Suprapubic skin (tissue), 4 donors: Measurements from ENCODE around the gene HLA-DOA. TPM values are rescaled to one million over a fixed set of nuclear protein-coding genes. Genes with fewer than 3 reads are reported as not detected.

Experiments
- DNase-seq, 2 donors: peaks; one replicate each; pipeline ENCODE4 v3.0.0-alpha.2; 2019; ENCODE audit warnings: low spot score in 2 of 2
- H3K27ac ChIP-seq: fragments of 200-600 bp; sonication (generic); one replicate; pipeline ENCODE4 v1.5.1; 2019
- H3K27me3 ChIP-seq: fragments of 200-600 bp; sonication (generic); one replicate; pipeline ENCODE4 v1.5.1; 2019
- H3K36me3 ChIP-seq: fragments of 200-600 bp; sonication (generic); one replicate; pipeline ENCODE4 v1.5.1; 2019
- H3K4me1 ChIP-seq: fragments of 200-600 bp; sonication (generic); one replicate; pipeline ENCODE4 v1.5.1; 2019
- H3K4me3 ChIP-seq: fragments of 200-600 bp; sonication (generic); one replicate; pipeline ENCODE4 v1.5.1; 2019; ENCODE audit warnings: mild to moderate bottlenecking
- H3K9me3 ChIP-seq: fragments of 200-600 bp; sonication (generic); one replicate; pipeline ENCODE4 v1.5.1; 2019
- CTCF ChIP-seq, 2 donors: fragments of 200-600 bp in 1 of 2; fragments of 450-650 bp in 1 of 2; sonication (generic) in 1 of 2; IDR thresholded peaks; one replicate each; pipeline ENCODE4 v1.5.1; 2016 to 2019; ENCODE audit warnings: antibody characterized with exemption in 2 of 2, mild to moderate bottlenecking in 1 of 2, moderate library complexity in 1 of 2
- EP300 ChIP-seq: sonication (generic); formaldehyde crosslinking; IDR thresholded peaks from one replicate; pipeline ENCODE4 v1.6.1; 2017; ENCODE audit warnings: antibody characterized with exemption
- POLR2A ChIP-seq, 2 donors: fragments of 450-650 bp; IDR thresholded peaks; one replicate each; pipeline ENCODE4 v1.6.1; 2017; ENCODE audit warnings: antibody characterized with exemption in 2 of 2, mild to moderate bottlenecking in 2 of 2, moderate library complexity in 2 of 2
- POLR2AphosphoS5 ChIP-seq, 3 donors: sonication (generic); formaldehyde crosslinking; IDR thresholded peaks; one replicate each; pipeline ENCODE4 v1.6.1; 2017; ENCODE audit warnings: antibody characterized with exemption in 3 of 3
- WGBS: methylation state at CpG from one replicate; pipeline ENCODE4 v1.1.5; 2018; 5-methylcytosine and 5-hydroxymethylcytosine counted together
- total RNA-seq, 4 donors: library from RNA; depleted of rRNA; stranded (reverse); fragments of >200 nt; gene quantifications; one replicate each; pipeline ENCODE4 v1.1.0, GENCODE V29; 2016

HLA-DOA gene
- 10 to 100 TPM in 1 of 4 donors, 1 to 10 TPM in 3; 6.8 to 14.3 (median 8.0) TPM for total RNA-seq

DNA sequence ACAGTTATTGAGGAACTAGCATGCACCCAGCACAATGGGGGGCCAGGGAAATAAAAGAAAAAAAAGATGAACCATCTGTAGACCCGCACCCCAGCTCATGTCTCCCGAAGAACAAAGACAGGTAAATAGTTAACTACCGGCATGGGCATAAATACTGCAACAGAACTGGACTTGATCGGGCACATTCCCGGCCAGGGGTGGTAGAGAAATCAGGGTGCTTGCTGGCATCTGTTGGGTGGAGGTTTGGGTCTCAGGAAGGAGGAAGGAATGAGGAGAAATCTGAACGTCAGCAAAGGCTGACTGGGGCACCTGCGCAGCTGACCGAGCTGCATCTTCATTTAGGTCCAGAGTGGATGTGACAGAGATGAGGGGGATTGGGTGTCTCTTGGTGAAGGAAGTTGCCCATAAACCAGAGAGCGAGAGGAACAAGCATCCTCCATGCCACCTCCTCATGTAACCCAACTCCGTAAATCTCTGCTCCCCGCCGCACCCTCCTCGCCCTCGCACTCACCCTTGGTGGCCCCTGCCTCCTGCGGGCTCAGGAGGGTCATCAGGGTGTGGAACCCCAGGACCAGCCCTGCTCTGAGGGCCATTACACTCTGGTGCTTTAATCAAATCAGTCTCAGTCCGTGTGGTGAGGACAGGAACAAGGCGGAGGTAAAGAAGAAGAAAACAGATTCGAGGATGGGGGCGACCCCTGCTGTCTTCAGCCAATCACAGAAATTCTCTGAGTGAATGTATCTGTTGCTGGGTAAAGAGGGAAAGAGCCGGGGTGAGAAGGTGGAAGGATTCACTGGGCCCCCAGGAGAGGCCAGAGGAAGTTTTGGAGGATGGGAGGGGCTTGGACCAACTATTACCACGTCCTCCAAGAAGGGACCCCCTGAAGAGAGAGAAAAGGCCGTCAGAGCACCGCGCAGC lies at the start of gene HLA-DOA:
Gene HLA-DOA (minus strand): TSS at position 648 of the 918 bp plus-strand sequence.
- no peak for TF ChIP-seq CTCF (IDR thresholded peaks at IDR 0.05)
- no peak for TF ChIP-seq POLR2A (IDR thresholded peaks at IDR 0.05)
- TF ChIP-seq EP300 = no peak
- TF ChIP-seq POLR2AphosphoS5 (IDR thresholded peaks at IDR 0.05) = no peak
- no peak for DNase-seq
- peak within 1 kb of the TSS; percentile 34 for H3K4me3 ChIP-seq
- no peaks in the 10 kb centered on the region for H3K4me1 ChIP-seq
- H3K27me3 ChIP-seq = peaks cover 40% of the 10 kb centered on the region
- no peaks in the 10 kb centered on the region for H3K36me3 ChIP-seq
- no peak within 1 kb of the TSS for H3K27ac ChIP-seq
- no peaks in the 10 kb centered on the region for H3K9me3 ChIP-seq
- 23% methylated on average over 24 of the region's 24 CpGs for WGBS

DNA sequence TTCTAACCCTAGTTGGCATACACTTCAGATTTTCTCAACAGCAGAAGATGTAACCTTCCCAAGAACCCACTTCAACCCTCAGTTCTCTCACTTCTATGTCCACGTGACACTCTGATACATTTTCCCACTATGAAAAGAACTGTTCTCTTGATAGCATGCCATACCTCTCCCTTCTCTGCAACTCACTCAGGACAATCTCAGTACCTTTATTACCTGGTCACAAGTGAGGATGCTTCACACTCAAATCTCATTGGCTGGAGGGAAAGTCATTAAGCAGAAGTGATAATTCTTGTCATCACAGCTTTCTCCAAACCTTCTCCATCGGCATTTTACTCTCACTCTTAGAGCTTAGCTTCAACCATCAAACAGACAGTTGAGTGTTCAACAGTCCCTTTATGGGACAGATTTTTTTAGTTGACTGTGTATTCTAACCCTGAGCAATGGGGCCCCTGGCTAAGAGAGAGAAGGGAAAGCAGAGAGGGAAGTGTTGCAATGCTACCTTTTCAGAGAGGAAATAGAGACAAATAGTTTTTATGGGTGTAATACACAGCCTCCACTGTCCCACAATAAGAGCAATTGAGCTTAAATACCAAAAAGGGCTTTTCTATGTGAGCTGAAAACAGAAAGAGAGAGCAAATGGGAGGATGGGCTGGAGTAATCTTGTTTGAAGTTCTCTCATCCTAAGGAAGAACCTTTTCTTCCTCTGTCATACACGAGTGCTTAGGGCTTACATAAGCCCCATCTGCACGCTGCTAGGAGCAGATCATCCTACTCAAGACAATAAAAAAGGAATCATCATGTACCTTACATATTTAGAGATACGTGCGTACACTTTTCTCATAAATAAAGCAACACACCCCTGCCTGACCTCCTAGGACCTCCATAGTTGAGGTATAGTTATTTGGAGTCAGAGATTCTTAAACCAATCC lies 48.1 kb upstream of the HLA-DOA start:
- Histone ChIP-seq H3K36me3 (no peaks in the 10 kb centered on the region), H3K27ac (no peak overlapping the region), H3K9me3 (no peaks in the 10 kb centered on the region), H3K27me3 (no peaks in the 10 kb centered on the region), H3K4me1 (no peaks in the 10 kb centered on the region), H3K4me3 (no peak overlapping the region)
- 39% methylated on average over 6 of the region's 6 CpGs for WGBS
- TF ChIP-seq EP300 (no peak), CTCF (IDR thresholded peaks at IDR 0.05) (no peak), POLR2A (IDR thresholded peaks at IDR 0.05) (no peak), POLR2AphosphoS5 (IDR thresholded peaks at IDR 0.05) (no peak)
- no peak for DNase-seq

GRCh38 chr6:33053230-33053629 lies 43.8 kb upstream of the HLA-DOA start:
- Histone ChIP-seq H3K36me3 (no peaks in the 10 kb centered on the region), H3K4me1 (no peaks in the 10 kb centered on the region), H3K4me3 (no peak overlapping the region), H3K9me3 (no peaks in the 10 kb centered on the region), H3K27ac (no peak overlapping the region), H3K27me3 (peaks cover 11% of the 10 kb centered on the region)
- WGBS = 67% methylated on average over 4 of the region's 4 CpGs
- TF ChIP-seq POLR2AphosphoS5 (IDR thresholded peaks at IDR 0.05) (no peak), CTCF (IDR thresholded peaks at IDR 0.05) (no peak), EP300 (no peak), POLR2A (IDR thresholded peaks at IDR 0.05) (no peak)
- DNase-seq = no peak

DNA sequence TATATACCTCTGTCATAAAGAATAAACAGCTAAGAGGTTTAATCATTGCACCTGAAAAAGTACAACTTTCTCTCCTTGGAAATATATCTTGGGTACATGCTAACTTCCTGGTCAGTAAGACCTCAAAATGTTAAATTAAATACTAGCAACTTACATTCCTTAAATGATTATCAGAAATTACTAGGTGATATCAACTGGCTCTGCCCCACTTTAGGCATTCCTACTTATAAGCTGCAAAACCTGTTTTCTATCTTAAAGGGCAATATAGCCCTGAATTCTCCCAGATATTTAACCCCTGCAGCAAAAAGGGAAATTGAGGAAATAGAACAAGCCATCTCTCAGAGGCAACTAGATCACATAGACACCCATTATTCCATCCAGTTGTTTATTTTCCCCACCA lies 43.2 kb upstream of the HLA-DOA start:
- TF ChIP-seq CTCF (IDR thresholded peaks at IDR 0.05) = no peak
- TF ChIP-seq EP300 = no peak
- TF ChIP-seq POLR2AphosphoS5 (IDR thresholded peaks at IDR 0.05) = no peak
- TF ChIP-seq POLR2A (IDR thresholded peaks at IDR 0.05) = no peak

More for the DNA sequence above, 43.2 kb upstream of the HLA-DOA start:
- Histone ChIP-seq H3K4me3 (no peak overlapping the region), H3K36me3 (no peaks in the 10 kb centered on the region), H3K27me3 (peaks cover 15% of the 10 kb centered on the region), H3K9me3 (no peaks in the 10 kb centered on the region), H3K4me1 (no peaks in the 10 kb centered on the region), H3K27ac (no peak overlapping the region)
- no peak for DNase-seq
